HK-2 (cell line): ENCODE measurements around the gene IRF2BP1.

Source experiments
- DNase-seq: peaks from one replicate; pipeline ENCODE4 v3.0.0-alpha.2; 2018; ENCODE audit not compliant: unreplicated experiment

IRF2BP1 gene, protein sequence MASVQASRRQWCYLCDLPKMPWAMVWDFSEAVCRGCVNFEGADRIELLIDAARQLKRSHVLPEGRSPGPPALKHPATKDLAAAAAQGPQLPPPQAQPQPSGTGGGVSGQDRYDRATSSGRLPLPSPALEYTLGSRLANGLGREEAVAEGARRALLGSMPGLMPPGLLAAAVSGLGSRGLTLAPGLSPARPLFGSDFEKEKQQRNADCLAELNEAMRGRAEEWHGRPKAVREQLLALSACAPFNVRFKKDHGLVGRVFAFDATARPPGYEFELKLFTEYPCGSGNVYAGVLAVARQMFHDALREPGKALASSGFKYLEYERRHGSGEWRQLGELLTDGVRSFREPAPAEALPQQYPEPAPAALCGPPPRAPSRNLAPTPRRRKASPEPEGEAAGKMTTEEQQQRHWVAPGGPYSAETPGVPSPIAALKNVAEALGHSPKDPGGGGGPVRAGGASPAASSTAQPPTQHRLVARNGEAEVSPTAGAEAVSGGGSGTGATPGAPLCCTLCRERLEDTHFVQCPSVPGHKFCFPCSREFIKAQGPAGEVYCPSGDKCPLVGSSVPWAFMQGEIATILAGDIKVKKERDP

DNA sequence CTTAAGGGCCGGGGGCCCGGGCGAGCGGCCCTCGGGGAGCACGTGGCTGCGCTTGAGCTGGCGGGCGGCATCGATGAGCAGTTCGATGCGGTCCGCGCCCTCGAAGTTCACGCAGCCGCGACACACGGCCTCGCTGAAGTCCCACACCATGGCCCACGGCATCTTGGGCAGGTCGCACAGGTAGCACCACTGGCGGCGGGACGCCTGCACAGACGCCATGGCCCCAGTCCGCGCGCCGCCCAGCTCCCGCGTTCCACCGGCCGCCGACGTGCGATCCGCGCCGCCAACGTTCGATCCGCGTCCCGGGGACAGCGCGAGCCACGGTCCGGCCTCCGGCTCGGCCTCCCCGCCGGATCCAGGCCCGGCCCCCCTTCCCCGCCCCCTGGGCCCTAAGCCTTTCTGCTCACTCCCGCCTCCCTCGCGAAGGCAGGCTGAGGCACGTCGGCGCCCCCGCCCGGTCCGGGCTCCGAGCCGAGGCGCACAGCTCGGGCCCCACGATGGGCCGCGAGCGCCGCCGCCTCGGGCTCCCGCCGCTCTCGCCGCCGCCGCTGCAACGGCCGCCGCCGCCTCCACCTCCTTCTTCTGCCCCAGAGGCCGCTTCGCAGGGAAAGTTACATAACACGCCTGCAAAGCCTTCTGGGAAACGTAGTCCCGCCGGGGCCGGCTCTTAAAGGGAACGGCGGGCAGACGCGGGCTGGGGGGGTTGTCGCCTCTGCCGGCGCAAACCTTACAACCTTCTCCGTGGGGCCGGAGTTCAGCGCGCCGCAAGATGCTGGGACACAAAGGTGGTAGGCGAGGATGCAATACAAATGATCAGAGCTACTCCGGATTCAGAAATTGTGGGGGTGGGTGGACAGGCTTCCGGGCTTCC, at the start of gene IRF2BP1:
Gene IRF2BP1, minus strand, starts transcription at position 586 of the 871 bp plus-strand sequence. Its CDS starts 367 bp downstream, at position 219.
- peak; percentile 89 for DNase-seq

DNA sequence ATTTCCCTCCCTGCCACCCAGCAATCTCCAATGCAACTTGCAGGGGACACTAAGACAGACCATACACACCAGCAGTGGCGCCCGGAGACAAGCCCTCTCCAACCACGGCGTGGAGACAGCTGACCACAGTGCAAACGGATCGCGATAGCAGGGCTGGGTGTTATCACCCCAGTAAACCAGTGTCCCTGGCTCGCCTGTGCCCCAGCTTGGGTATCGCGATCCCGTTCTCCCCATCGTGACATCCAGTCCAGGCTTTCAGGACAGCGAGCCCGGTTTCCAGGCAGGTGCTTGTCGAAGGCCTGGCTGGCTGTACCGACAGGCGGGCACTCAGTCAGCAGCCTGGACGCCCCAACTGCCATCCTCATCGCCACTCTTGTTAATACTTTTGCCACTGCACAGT, 49.3 kb upstream of the IRF2BP1 start:
- no peak for DNase-seq

DNA sequence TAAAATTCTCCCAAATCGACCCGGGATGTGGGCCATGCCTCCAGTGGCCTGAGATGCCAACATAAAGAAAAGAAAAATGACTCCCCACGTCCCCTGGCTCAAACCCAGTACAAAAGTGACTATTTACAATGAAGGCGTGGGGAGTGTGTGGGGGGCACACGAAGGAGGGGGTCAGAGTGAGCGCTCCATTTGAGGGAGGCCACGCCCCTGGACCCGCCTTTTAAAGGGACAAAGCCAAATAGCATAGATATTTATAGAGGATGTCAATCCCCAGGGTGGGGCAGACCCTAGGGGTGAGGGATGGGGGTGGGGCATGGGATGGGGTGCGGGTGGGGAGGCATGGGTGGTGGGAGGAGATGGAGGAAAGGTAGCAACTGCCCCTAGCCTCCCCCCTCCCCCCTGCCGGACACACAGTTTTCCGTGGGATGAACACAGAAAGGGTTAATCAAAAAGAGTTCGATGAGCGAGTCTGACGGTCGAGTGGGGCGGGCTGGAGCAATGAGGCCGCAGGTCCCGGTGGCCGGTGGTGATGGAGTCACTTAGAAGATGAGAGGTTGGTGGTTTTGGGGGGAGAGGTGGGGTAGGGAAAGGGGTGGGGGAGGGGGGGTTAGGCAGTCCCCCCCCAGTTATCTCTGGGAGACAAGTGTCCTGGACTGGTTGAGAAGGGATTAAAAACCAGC, 48.8 kb upstream of the IRF2BP1 start:
- DNase-seq, result no peak

DNA sequence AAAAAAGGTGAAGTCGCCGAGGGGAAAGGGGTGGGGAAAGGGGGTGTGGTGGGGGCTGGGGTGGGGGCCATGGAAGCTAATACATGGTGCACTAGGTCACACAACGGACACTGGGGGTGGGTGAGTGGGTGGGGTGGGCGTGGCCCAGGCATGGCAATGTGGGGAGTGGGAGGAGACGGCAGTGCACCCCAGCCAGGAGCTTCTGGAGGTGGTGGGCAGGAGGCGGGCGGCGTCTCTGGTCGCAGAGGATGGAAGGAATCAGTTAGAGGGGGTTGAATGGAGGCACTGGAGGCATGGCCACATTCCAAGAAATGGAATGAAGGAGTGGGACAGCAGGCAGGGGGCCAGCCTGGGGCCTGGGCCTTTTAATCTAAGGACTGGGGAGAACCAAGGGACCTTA, 47.8 kb upstream of the IRF2BP1 start:
- no peak for DNase-seq

DNA sequence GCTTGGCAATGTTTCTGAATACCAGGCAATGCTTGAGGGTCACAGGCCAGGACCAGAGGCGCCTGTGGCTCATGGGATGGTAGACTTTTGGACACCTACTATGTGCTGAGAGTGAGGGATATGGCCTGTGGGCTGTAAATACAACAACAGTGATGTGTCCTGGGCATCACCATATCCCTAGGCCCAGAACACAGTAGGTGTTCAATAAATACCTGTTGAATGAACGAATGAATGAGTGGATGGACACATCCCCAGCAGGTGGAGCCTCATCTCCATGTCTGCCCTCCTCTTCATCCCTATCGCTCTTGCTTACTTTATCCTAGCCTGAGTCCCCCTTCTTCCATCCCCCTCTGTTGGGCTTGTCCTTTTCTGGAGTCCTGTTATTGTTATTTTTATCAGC, 45.1 kb upstream of the IRF2BP1 start:
- DNase-seq, result no peak

DNA sequence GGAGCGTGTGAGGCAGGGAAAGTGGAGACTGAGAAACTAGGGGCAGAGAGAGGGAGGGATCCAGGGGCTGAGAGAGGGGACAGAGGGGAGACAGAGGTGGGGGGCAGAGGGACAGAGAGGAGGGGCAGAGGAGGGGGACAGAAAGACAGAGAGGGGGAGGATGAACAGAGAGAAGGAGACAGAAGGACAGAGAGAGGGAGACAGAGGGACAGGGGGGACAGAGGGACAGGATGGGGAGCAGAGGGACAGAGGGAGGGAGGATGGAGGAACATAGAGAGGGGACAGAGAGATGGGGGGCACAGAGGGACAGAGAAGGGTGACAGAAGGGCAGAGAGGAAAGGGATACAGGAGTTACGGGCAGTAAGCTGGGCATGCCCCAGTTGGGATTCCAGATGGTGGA, 43.3 kb upstream of the IRF2BP1 start:
- no peak for DNase-seq

DNA sequence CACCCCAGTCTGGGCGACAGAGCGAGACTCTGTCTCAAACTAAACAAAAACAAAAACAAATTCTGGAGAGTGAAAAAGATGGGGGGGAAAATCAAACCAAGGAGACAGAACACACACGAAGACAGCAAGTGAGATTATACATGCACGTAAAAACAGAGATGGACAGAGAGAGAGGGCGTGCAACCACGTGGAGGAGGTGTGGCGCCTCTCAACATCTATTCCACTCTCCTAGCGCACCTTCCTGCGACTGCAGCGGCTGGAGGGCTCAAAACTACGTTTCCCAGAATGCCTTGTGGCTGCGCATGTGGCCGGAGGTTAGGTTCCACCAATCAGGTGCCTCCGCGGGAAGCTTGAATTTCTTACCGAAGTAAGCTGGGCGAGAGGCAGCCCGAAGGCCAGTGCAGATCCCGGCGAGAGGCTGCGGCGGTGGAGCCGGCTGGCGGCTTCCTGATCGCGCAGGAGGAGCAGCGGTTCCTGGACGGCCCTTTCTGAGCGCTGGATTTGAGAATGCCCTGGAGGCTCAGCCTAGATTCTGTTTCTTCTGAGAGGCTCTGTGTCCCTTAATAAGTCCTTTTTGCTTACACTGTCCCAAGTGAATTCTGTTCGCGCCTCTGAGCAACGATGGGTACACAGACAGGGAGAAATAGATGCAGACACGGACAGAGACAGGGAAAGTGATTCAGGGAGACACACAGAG, 41.8 kb upstream of the IRF2BP1 start:
- peak; percentile 90 for DNase-seq

DNA sequence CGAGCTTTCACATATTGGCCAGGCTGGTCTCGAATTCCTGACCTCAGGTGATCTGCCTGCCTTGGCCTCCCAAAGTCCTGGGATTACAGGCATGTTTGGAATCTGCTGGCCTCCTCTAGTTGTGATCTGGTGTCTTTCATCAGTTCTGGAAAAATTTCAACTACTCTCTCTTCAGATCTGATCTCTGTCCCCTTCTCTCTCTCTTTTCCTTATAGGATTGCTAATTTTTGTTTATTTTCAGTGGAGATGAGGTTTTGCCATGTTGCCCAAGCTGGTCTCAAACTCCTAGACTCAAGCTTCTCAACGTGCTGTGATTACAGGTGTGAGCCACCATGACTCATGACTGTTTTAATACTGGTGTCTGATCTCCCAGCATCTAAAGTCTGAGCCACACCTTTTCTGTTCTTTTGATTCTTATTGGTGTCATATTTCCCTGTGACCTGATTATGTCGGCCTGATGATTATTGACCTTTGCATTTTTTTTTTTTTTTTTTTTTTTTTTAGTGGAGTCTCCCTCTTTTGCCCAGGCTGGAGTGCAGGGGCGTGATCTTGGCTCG, 39.0 kb upstream of the IRF2BP1 start:
- no peak for DNase-seq

DNA sequence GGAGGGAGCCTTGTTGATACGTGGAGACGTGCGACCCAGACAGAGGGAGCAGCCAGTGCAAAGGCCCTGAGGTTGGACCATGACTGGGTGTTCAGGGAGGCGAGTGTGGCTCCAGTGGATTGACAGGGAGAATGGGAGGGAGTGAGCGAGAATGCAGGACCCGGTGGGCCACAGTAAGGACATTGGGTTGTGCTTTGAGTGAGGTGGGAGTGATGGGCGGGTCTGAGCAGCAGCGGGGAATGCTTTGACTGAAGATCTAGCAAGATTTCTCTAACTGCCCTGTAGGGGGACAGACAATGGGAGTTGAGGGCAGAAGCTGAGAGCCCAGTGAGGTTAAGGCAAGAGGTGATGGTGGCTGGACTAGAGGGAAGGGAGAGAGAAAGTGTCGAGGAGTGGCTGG, 36.3 kb upstream of the IRF2BP1 start:
- no peak for DNase-seq

DNA sequence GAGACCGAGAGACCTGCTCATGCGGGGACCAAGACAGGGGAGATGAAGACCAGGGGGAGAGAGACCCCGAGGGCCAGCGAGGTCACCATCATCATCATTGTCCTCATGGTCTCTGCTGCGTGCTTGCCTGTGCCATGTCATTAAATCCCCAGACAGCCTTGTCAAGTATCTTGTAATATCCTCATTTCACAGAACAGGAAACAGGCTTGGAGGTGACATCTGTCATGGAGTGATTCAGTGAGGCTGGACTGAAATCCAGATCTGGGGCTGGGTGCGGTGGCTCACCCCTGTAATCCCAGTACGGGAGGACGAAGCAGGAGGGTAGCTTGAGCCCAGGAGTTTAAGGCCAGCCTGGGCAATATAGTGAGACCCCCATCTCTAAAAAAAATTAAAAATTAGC, 34.5 kb upstream of the IRF2BP1 start:
- DNase-seq, result no peak

DNA sequence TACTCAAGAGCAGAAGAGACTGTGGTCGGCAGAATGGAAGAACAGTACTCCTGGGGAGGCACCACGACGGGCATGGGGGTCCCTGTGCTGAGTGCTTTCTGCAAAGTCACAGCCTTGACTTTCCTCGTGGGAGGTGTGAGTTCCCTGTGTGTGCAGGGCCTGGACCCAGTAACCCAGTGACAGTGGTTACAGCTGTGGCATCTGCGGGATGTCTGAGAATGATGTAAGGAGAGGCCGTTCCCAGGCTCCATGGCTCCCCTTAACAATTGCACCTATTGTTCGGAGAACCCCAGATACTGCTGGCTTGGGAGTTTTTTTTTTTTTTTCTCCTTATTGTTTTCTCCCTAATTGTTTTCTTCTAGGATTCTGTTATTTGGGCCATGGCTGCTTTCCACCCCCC, 33.7 kb upstream of the IRF2BP1 start:
- DNase-seq, result no peak

DNA sequence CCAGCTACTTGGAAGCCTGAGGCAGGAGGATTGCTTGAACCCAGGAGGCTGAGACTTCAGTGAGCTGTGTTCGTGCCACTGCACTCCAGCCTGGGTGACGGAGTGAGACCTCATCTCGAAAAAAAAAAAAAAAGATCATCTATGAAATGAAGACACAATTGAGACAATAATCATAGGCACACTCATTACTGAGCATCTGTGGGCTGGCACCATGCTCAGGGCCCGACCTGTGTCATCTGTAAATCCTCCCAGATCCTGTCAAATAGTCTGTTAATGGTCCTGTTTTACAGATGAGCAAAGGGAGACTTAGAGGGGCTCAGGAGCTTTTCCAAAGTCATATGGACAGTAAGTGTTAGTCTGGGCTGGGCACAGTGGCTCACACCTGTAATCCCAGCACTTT, 32.8 kb upstream of the IRF2BP1 start:
- DNase-seq, result no peak

DNA sequence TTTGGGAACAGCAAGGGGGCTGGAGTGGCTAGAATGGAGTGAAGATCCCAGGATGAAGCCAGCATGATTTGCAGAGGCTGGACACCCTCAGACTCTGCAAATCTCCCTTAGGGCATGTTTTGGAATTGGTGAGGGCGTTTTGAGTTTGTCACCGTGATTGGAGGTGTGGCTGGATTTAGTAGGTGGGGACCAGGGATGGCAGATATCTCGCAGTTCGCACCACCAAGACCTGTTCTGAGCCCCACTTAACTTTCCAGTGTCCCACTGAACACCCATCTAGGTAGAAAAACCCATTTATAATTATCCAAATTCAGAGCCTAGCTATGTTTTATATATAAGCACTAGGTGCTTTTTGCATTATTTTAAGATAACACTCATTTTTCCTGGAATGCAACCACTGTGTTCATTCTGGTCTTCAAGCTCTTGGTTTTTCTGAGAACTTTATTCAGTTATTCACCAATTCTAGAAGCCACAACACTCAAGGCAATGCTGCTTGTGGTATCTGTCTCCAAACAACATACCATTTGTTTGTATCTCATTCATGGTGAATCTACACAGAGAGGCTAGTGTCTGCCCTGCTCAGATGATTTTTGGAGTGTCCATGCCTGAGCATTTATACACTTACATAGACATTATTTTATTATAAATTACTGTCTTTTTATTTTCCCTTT, 31.6 kb upstream of the IRF2BP1 start:
- DNase-seq, result no peak

DNA sequence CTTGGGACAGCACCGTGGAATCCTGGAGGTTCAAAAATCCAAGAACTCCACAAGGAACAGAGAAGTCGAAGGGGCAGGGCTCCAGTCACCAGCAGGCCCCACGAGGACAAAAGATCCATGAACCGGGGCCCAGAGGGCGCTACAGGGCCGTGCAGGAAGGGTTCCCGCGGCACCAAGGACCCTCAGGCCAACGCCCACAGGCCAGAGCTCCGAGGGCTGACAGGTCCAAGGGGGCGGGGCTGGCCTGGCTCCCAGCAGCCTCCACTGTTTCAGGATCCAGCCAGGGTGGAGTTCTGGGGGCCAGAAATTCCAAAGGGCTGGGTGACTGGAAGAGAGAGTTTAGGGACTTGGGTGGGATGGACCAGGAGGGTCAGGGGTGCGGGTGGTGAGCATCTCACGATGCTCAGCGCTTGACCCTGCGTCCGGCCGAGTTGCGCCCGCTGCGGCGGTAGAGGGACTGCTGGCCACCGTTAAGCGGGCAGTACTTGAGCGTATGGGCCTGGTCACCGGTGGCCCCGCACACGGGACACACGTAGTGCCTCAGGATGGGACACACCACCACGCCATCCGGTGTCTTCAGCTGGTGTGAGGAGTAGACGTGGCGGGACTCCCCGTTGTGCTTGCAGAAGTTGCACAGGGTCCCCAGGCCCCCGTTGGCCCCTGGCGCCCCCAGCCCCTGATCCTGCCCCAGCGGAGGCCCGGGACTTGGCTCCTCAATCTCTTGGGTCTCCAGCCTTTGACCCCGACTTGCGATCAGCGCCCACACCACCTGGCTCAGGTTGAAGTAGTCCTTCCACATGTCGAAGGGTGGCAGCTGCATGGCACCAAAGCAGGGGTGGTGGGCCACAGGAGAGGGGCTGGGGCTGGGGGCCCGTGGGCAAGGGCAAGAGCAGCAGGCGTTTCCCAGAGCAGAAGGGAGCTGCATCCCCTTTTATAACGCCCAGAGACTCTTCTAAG, 28.2 kb upstream of the IRF2BP1 start, which contains the start of gene NANOS2:
Gene NANOS2, minus strand, starts transcription at position 905 of the 957 bp plus-strand sequence. Its CDS starts 85 bp downstream, at position 820.
- DNase-seq, result no peak

DNA sequence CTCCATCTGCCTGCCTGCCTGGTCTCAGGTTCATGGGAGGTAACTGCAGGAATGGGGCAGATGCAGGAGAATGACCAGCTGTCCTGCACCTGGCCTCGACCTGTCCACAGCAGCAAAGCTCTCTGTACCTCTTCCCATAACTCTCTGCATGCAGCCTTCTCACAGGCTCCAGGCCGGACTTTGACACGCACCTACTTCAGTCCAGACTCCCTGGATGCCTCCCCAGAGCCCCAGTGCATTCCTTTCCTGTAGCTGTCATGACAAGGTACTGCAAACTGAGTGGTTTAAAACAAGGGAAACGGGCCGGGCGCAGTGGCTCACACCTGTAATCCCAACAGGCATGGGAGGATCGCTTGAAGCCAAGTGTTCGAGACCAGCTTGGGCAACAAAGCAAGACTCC, 25.4 kb upstream of the IRF2BP1 start:
- DNase-seq, result no peak

DNA sequence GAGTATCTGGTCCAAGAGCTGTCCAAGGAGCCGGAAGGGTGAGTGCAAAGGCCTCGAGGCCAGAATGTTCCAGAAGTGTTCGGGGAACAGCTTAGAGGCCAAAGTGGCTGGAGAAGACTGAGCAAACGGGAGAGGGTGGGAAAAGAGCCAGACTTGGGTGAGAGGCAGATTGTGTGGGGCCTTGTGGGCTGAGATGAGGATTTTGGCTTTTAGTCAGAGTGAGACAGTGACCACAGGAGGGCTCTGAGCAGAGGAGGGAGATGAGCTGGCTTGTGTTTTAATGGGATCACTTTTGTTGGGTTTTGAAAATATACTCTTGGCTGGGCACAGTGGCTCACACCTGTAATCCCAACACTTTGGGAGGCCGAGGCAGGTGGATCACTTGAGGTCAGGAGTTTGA, 23.0 kb upstream of the IRF2BP1 start:
- DNase-seq, result no peak

DNA sequence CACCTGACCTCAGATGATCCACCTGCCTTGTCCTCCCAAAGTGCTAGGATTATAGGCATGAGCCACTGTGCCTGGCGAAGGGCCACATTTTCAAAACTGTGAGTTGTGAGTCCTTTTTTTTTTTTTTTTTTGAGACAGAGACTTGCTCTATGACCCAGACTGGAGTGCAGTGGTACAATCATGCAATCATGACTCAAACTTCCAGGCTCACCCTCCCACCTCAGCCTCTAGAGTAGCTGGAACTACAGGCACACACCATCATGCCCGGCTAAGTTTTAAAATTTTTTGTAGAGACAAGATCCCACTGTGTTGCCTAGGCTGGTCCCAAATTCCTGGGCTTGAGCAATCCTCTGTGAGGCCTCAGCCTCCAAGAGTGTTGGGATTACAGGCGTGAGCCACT, 20.3 kb upstream of the IRF2BP1 start:
- DNase-seq, result no peak

DNA sequence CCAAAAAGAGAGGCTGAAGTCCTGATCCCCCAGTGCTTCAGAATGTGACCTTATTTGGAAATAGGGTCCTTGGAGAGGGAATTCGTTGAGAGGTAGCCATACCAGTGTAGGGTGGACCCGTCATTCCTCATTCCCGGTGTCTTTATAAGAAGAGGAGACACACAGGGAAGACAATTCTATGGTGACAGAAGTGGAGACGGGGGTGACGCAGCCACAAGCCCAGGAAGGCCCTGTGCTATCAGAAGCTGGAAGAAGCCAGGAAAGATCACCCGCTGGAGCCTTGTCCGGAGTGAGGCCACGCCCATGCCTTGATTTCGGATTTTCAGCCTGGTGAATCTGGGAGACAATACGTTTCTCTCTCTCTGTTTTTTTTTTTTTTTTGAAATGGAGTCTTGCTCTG, 19.1 kb upstream of the IRF2BP1 start:
- DNase-seq, result no peak
